Stomach (tissue), 4 donors: ENCODE results near the gene DNAH1.

Experiments used
- EP300 ChIP-seq: sonication (generic); formaldehyde crosslinking; IDR thresholded peaks from one replicate; pipeline ENCODE4 v1.6.1; 2017; ENCODE audit warnings: antibody characterized with exemption
- POLR2A ChIP-seq, 4 donors: fragments of 450-650 bp; IDR thresholded peaks; one replicate each; pipeline ENCODE4 v1.6.1; 2016; ENCODE audit warnings: antibody characterized with exemption in 4 of 4, control low read depth in 2 of 4, mild to moderate bottlenecking in 1 of 4, moderate library complexity in 1 of 4
- POLR2AphosphoS5 ChIP-seq, 3 donors: sonication (generic); formaldehyde crosslinking; IDR thresholded peaks; one replicate each; pipeline ENCODE4 v1.6.1; 2016; ENCODE audit warnings: antibody characterized with exemption in 3 of 3
- TF ChIP-seq, protein P1 (sequence below), 7 experiments: fragments of 450-650 bp in 4 of 7; fragments of 200-600 bp in 3 of 7; sonication (generic) in 3 of 7; IDR thresholded peaks; one replicate each; pipeline ENCODE4 v1.5.1; 2016 to 2019; ENCODE audit warnings: antibody characterized with exemption in 7 of 7, control low read depth in 2 of 7, mild to moderate bottlenecking in 1 of 7

DNA sequence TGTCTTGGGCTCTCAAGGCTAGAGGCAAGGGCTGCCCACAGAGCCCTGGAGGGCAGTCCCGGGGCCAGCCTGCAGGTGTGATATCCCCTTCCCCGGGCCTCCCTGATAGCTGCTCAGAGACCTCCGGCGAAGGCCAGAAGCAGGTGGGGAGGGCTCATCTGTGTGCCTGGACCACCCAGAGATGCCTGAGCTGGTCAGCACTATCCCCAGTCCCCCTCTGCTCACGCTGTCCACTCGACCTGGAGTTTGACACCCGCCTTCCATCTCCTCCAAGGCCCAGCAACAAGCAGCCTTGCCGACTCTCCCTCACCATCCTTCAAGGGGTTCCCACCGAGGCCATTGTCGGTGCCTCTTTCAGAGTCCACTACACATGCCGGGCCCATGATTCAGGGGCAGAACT, 39.4 kb downstream of the DNAH1 start:
- TF ChIP-seq, protein P1, sequence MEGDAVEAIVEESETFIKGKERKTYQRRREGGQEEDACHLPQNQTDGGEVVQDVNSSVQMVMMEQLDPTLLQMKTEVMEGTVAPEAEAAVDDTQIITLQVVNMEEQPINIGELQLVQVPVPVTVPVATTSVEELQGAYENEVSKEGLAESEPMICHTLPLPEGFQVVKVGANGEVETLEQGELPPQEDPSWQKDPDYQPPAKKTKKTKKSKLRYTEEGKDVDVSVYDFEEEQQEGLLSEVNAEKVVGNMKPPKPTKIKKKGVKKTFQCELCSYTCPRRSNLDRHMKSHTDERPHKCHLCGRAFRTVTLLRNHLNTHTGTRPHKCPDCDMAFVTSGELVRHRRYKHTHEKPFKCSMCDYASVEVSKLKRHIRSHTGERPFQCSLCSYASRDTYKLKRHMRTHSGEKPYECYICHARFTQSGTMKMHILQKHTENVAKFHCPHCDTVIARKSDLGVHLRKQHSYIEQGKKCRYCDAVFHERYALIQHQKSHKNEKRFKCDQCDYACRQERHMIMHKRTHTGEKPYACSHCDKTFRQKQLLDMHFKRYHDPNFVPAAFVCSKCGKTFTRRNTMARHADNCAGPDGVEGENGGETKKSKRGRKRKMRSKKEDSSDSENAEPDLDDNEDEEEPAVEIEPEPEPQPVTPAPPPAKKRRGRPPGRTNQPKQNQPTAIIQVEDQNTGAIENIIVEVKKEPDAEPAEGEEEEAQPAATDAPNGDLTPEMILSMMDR (IDR thresholded peaks at IDR 0.05) = no peak
- TF ChIP-seq POLR2A (IDR thresholded peaks at IDR 0.05) (no peak), POLR2AphosphoS5 (IDR thresholded peaks at IDR 0.05) (no peak), EP300 (no peak)
